DND-41 (cell line): ENCODE results near the gene TRPC4AP.

ENCODE experiments used
- EZH2 ChIP-seq: IDR thresholded peaks from 3 replicates; pipeline ENCODE4 v1.6.1; 2012; ENCODE audit warnings: borderline replicate concordance, low read depth, mild to moderate bottlenecking, moderate library complexity, low read length, inconsistent platforms; ENCODE audit not compliant: severe bottlenecking
- TF ChIP-seq, protein P1 (sequence below): IDR thresholded peaks from 2 replicates; pipeline ENCODE4 v1.5.1; 2012; ENCODE audit warnings: borderline replicate concordance, low read length, moderate library complexity, mild to moderate bottlenecking; ENCODE audit not compliant: poor library complexity, severe bottlenecking; ENCODE audit errors: extremely low read depth

DNA sequence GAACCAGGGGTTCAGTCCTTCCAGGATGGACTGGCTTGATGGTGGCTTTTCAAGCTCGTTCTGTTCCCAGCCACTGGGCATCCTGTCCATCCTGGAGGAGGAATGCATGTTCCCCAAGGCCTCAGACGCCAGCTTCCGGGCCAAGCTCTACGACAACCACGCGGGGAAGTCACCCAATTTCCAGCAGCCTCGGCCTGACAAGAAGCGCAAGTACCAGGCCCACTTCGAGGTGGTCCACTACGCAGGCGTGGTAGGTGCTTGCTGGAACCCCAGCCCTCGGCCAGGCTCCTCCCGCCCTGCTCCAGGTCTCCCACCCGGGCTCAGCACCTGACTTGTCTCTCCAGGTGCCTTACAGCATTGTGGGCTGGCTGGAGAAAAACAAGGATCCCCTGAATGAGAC lies 102.9 kb downstream of the TRPC4AP start:
- TF ChIP-seq, protein P1, sequence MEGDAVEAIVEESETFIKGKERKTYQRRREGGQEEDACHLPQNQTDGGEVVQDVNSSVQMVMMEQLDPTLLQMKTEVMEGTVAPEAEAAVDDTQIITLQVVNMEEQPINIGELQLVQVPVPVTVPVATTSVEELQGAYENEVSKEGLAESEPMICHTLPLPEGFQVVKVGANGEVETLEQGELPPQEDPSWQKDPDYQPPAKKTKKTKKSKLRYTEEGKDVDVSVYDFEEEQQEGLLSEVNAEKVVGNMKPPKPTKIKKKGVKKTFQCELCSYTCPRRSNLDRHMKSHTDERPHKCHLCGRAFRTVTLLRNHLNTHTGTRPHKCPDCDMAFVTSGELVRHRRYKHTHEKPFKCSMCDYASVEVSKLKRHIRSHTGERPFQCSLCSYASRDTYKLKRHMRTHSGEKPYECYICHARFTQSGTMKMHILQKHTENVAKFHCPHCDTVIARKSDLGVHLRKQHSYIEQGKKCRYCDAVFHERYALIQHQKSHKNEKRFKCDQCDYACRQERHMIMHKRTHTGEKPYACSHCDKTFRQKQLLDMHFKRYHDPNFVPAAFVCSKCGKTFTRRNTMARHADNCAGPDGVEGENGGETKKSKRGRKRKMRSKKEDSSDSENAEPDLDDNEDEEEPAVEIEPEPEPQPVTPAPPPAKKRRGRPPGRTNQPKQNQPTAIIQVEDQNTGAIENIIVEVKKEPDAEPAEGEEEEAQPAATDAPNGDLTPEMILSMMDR: no peak
- TF ChIP-seq EZH2: no peak
